HepG2 (cell line): Measurements from ENCODE around the gene TVP23A. TPM values are rescaled to one million over a fixed set of nuclear protein-coding genes. Genes with fewer than 3 reads are reported as not detected.
A peak's percentile ranks its signal among the peaks of the same experiment; 100 is the strongest.

Source experiments
- ADNP ChIP-seq: sonication (generic); formaldehyde crosslinking; IDR thresholded peaks from 2 replicates; pipeline ENCODE4 v1.4.0; 2020; ENCODE audit warnings: missing genetic modification reagents
- ETS1 ChIP-seq: sonication (generic); formaldehyde crosslinking; IDR thresholded peaks from 2 replicates; pipeline ENCODE4 v1.4.0; 2020; ENCODE audit warnings: missing genetic modification reagents
- HIVEP1 ChIP-seq: sonication (generic); formaldehyde crosslinking; IDR thresholded peaks from 2 replicates; pipeline ENCODE4 v1.4.0; 2020; ENCODE audit warnings: mild to moderate bottlenecking, missing genetic modification reagents
- JDP2 ChIP-seq: sonication (generic); formaldehyde crosslinking; IDR thresholded peaks from 2 replicates; pipeline ENCODE4 v1.8.1; 2022; ENCODE audit warnings: missing genetic modification reagents, borderline replicate concordance
- KDM2A ChIP-seq: sonication (generic); formaldehyde crosslinking; IDR thresholded peaks from 2 replicates; pipeline ENCODE4 v1.4.0; 2020; ENCODE audit warnings: low read depth, missing genetic modification reagents, borderline replicate concordance
- KLF15 ChIP-seq: sonication (generic); formaldehyde crosslinking; IDR thresholded peaks from 2 replicates; pipeline ENCODE4 v1.8.1; 2023; ENCODE audit warnings: borderline replicate concordance, mild to moderate bottlenecking, inconsistent platforms, missing genetic modification reagents, mixed read lengths
- KLF6 ChIP-seq: IDR thresholded peaks from 2 replicates; pipeline ENCODE4 v1.8.0; 2016; ENCODE audit warnings: missing biosample characterization, missing genetic modification reagents
- MIER2 ChIP-seq: IDR thresholded peaks from 2 replicates; pipeline ENCODE4 v1.6.1; 2016; ENCODE audit warnings: missing biosample characterization, missing genetic modification reagents
- MXI1 ChIP-seq: IDR thresholded peaks from 3 replicates; pipeline ENCODE4 v1.6.1; 2012; ENCODE audit warnings: low read depth, low read length, inconsistent platforms, borderline replicate concordance
- NRL ChIP-seq: sonication (generic); formaldehyde crosslinking; IDR thresholded peaks from 2 replicates; pipeline ENCODE4 v1.5.0; 2020; ENCODE audit warnings: missing genetic modification reagents, mild to moderate bottlenecking, moderate library complexity, borderline replicate concordance
- TOE1 ChIP-seq: sonication (generic); formaldehyde crosslinking; IDR thresholded peaks from 2 replicates; pipeline ENCODE4 v1.4.0; 2020; ENCODE audit warnings: mild to moderate bottlenecking, missing genetic modification reagents
- U2AF1 ChIP-seq: fragments of 200-400 bp; formaldehyde crosslinking; optimal IDR thresholded peaks from 2 replicates; pipeline ENCODE3; 2017; ENCODE audit warnings: mild to moderate bottlenecking, low read depth, low read length
- ZNF10 ChIP-seq: sonication (generic); formaldehyde crosslinking; IDR thresholded peaks from 2 replicates; pipeline ENCODE4 v1.4.0; 2020; ENCODE audit warnings: mild to moderate bottlenecking, low read depth, missing genetic modification reagents, borderline replicate concordance
- ZNF468 ChIP-seq: sonication (generic); formaldehyde crosslinking; IDR thresholded peaks from 2 replicates; pipeline ENCODE4 v1.8.0; 2022; ENCODE audit warnings: mild to moderate bottlenecking, moderate library complexity, missing genetic modification reagents
- ZNF546 ChIP-seq: sonication (generic); formaldehyde crosslinking; conservative IDR thresholded peaks from 2 replicates; pipeline ENCODE4 v1.8.1; 2023; ENCODE audit warnings: mild to moderate bottlenecking, missing genetic modification reagents
- ZNF589 ChIP-seq: sonication (generic); formaldehyde crosslinking; conservative IDR thresholded peaks from 2 replicates; pipeline ENCODE4 v1.8.0; 2022; ENCODE audit warnings: mild to moderate bottlenecking, moderate library complexity, missing genetic modification reagents
- ZNF674 ChIP-seq: sonication (generic); formaldehyde crosslinking; IDR thresholded peaks from 2 replicates; pipeline ENCODE4 v1.5.0; 2020; ENCODE audit warnings: low read depth, mild to moderate bottlenecking, missing genetic modification reagents
- ZNF792 ChIP-seq: IDR thresholded peaks from 2 replicates; pipeline ENCODE4 v1.6.1; 2016
- ZSCAN25 ChIP-seq: sonication (generic); formaldehyde crosslinking; IDR thresholded peaks from 2 replicates; pipeline ENCODE4 v1.8.0; 2022; ENCODE audit warnings: mild to moderate bottlenecking, missing genetic modification reagents
- polyA plus RNA-seq, 8 experiments: library from polyadenylated mRNA; depleted of rRNA in 3 of 8; stranded (reverse) in 7 of 8; unstranded in 1 of 8; fragments of >200 nt; fragmentation: Illumina TruSeq in 4 of 8; extraction: Trizol in 4 of 8; gene quantifications; 2 replicates each; pipeline versions ENCODE4 v1.2.1 to v1.2.3, GENCODE V29; 2011 to 2016; ENCODE audit warnings: low read depth in 4 of 8, missing spikeins in 1 of 8, mixed read lengths in 1 of 8; ENCODE audit not compliant: insufficient read depth in 1 of 8
- total RNA-seq, 5 experiments: library from RNA; depleted of rRNA; stranded (reverse); fragments of >200 nt; fragmentation: Illumina TruSeq; extraction: Trizol; gene quantifications; 2 replicates each; pipeline ENCODE4 v1.2.3, GENCODE V29; 2016; ENCODE audit warnings: low read depth in 1 of 5
- TF ChIP-seq, protein P1 (sequence below): sonication (generic); formaldehyde crosslinking; IDR thresholded peaks from 2 replicates; pipeline ENCODE4 v1.5.0; 2020; ENCODE audit warnings: missing genetic modification reagents
- TF ChIP-seq, protein P2 (sequence below): sonication (generic); formaldehyde crosslinking; IDR thresholded peaks from 2 replicates; pipeline ENCODE4 v1.4.0; 2020; ENCODE audit warnings: missing genetic modification reagents
- TF ChIP-seq, protein P3 (sequence below): sonication (generic); formaldehyde crosslinking; IDR thresholded peaks from 2 replicates; pipeline ENCODE4 v1.5.0; 2020; ENCODE audit warnings: mild to moderate bottlenecking, missing genetic modification reagents, borderline replicate concordance
- TF ChIP-seq, protein P4 (sequence below): sonication (generic); formaldehyde crosslinking; IDR thresholded peaks from 2 replicates; pipeline ENCODE4 v1.4.0; 2020; ENCODE audit warnings: missing genetic modification reagents

Gene TVP23A
- total and polyA plus RNA-seq, 2 of the 13 experiments (the other 11 are each of a cell fraction or from before 2014, with no cell fraction given) = not detected

DNA sequence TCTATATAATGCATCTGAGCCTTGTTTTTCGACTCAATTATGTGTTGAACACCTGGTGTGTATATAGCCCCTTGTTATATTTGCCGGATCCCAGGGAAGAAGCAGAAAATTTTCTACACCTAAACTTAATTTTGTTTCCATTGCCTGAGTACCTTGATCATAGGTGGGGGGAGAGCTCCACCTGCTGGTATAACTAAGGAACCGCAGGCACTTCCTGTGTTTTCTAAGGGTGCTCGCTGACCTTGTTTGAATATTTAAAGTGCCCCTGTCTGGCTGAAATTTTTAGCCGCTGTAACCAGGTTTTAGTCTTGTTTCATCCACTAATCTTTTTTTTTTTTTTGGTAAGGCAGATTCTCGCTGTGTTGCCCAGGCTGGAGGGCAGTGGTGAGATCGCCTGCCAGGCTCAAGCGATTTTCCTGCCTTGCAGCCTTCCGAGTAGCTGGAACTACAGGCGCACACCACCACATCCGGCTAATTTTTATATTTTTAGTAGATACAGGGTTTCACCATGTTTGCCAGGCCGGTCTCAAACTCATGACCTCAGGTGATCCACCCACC lies 81.4 kb downstream of the TVP23A start (continued):
- TF ChIP-seq ZNF546 (no peak), ZSCAN25 (CRISPR knock-in tag) (no peak), ZNF10 (no peak), HIVEP1 (CRISPR knock-in tag) (no peak), ETS1 (CRISPR knock-in tag) (no peak), MIER2 (0 out of 2 replicates have a peak, but pooled peaks have one; percentile 43), KLF6 (CRISPR knock-in tag) (no peak), JDP2 (CRISPR knock-in tag) (no peak), ZNF674 (CRISPR knock-in tag) (no peak), U2AF1 (no peak), KLF15 (no peak), ADNP (CRISPR knock-in tag) (no peak), TOE1 (CRISPR knock-in tag) (no peak), NRL (CRISPR knock-in tag) (no peak), MXI1 (0 out of 3 replicates have a peak, but pooled peaks have one; percentile 36), ZNF589 (no peak), KDM2A (CRISPR knock-in tag) (no peak), ZNF792 (CRISPR knock-in tag) (no peak), ZNF468 (no peak)
- TF ChIP-seq, protein P1, sequence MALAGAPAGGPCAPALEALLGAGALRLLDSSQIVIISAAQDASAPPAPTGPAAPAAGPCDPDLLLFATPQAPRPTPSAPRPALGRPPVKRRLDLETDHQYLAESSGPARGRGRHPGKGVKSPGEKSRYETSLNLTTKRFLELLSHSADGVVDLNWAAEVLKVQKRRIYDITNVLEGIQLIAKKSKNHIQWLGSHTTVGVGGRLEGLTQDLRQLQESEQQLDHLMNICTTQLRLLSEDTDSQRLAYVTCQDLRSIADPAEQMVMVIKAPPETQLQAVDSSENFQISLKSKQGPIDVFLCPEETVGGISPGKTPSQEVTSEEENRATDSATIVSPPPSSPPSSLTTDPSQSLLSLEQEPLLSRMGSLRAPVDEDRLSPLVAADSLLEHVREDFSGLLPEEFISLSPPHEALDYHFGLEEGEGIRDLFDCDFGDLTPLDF (CRISPR knock-in tag) = no peak
- TF ChIP-seq, protein P2, sequence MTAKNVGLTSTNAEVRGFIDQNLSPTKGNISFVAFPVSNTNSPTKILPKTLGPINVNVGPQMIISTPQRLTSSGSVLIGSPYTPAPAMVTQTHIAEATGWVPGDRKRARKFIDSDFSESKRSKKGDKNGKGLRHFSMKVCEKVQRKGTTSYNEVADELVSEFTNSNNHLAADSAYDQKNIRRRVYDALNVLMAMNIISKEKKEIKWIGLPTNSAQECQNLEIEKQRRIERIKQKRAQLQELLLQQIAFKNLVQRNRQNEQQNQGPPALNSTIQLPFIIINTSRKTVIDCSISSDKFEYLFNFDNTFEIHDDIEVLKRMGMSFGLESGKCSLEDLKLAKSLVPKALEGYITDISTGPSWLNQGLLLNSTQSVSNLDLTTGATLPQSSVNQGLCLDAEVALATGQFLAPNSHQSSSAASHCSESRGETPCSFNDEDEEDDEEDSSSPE (CRISPR knock-in tag) = 0 out of 2 replicates have a peak, but pooled peaks have one; percentile 10
- TF ChIP-seq, protein P3, sequence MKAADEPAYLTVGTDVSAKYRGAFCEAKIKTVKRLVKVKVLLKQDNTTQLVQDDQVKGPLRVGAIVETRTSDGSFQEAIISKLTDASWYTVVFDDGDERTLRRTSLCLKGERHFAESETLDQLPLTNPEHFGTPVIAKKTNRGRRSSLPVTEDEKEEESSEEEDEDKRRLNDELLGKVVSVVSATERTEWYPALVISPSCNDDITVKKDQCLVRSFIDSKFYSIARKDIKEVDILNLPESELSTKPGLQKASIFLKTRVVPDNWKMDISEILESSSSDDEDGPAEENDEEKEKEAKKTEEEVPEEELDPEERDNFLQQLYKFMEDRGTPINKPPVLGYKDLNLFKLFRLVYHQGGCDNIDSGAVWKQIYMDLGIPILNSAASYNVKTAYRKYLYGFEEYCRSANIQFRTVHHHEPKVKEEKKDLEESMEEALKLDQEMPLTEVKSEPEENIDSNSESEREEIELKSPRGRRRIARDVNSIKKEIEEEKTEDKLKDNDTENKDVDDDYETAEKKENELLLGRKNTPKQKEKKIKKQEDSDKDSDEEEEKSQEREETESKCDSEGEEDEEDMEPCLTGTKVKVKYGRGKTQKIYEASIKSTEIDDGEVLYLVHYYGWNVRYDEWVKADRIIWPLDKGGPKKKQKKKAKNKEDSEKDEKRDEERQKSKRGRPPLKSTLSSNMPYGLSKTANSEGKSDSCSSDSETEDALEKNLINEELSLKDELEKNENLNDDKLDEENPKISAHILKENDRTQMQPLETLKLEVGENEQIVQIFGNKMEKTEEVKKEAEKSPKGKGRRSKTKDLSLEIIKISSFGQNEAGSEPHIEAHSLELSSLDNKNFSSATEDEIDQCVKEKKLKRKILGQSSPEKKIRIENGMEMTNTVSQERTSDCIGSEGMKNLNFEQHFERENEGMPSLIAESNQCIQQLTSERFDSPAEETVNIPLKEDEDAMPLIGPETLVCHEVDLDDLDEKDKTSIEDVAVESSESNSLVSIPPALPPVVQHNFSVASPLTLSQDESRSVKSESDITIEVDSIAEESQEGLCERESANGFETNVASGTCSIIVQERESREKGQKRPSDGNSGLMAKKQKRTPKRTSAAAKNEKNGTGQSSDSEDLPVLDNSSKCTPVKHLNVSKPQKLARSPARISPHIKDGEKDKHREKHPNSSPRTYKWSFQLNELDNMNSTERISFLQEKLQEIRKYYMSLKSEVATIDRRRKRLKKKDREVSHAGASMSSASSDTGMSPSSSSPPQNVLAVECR = no peak
- TF ChIP-seq, protein P4, sequence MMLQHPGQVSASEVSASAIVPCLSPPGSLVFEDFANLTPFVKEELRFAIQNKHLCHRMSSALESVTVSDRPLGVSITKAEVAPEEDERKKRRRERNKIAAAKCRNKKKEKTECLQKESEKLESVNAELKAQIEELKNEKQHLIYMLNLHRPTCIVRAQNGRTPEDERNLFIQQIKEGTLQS = no peak
